ENCODE measurements around the gene ZNF236. TPM values are rescaled to one million over a fixed set of nuclear protein-coding genes. Genes with fewer than 3 reads are reported as not detected.

The ZNF236 gene
- total RNA-seq, 1 donor from 2014 or later = 32.5 TPM

DNA sequence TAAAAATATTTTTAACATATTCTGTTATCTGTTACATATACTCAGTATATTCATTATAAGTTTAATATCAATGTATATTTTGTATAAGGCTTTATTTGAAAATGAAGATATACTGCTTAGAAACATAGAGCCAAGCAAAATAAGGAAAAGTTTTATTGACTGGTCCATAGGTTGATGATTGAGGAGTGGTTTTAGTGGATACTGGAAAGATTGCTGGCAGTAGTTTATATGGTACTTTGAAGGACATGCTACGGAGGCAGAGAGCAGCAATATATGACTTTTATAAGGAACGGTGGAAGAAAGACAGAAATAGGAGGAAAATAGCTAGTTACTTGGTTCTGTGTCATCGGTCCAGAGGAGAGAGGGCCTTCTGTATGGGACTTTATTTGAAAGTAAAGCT, 92.4 kb downstream of the ZNF236 start:
- no peaks in the 10 kb centered on the region for H3K9me3 Mint-ChIP-seq (ENCODE audit: low read depth)
- peaks cover 10% of the 10 kb centered on the region for H3K4me1 Mint-ChIP-seq (ENCODE audit: low read depth)
- H3K27ac Mint-ChIP-seq = no peak overlapping the region
- H3K4me3 Mint-ChIP-seq (ENCODE audit: low read depth) = no peak overlapping the region
- H3K36me3 Mint-ChIP-seq (ENCODE audit: insufficient read depth) = peaks cover 12% of the 10 kb centered on the region
- no peak for TF ChIP-seq CTCF (IDR thresholded peaks at IDR 0.05; ENCODE audit: unreplicated experiment)
- DNase-seq (ENCODE audit: low spot score, unreplicated experiment) = no peak
- H3K27me3 Mint-ChIP-seq = no peaks in the 10 kb centered on the region

DNA sequence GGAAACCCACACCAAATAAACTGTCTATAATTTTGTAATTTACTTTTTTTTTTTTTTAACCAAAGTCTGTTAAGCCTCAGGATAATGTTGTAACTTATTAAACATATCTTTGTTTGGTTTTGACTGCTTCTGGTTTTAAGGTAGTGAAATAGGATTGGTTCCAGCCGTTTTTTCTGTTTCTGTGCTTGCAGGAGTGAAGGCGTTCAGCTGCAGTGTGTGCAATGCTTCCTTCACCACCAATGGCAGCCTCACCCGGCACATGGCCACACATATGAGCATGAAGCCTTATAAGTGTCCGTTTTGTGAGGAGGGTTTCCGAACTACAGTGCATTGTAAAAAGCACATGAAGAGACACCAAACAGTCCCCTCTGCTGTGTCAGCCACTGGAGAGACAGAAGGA, 93.1 kb downstream of the ZNF236 start:
- no peaks in the 10 kb centered on the region for H3K27me3 Mint-ChIP-seq
- peaks cover 14% of the 10 kb centered on the region for H3K36me3 Mint-ChIP-seq (ENCODE audit: insufficient read depth)
- DNase-seq (ENCODE audit: low spot score, unreplicated experiment) = no peak
- TF ChIP-seq CTCF (IDR thresholded peaks at IDR 0.05; ENCODE audit: unreplicated experiment) = no peak
- H3K27ac Mint-ChIP-seq = no peak overlapping the region
- H3K4me1 Mint-ChIP-seq (ENCODE audit: low read depth) = peaks cover 10% of the 10 kb centered on the region
- no peaks in the 10 kb centered on the region for H3K9me3 Mint-ChIP-seq (ENCODE audit: low read depth)
- no peak overlapping the region for H3K4me3 Mint-ChIP-seq (ENCODE audit: low read depth)

DNA sequence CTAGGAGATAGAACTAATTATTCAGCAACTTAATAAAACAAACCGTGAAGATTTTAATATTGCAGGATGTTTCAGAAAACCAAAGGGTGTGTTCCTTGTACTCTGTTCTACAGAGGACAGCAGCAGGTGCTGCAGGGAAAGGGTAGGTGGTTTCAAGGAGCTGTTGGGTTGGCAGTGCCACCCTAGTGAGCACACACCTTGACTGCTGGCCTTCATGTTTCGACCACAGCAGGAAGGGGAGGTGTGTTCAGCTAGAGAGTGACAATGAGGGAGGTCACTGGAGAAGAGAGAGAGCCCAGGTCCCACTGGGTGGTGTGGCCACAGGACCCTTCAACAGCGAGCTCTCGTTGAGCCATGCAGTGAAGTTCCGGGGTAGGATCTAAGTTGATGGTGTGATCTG, 98.6 kb downstream of the ZNF236 start:
- H3K27me3 Mint-ChIP-seq = no peaks in the 10 kb centered on the region
- peaks cover 28% of the 10 kb centered on the region for H3K36me3 Mint-ChIP-seq (ENCODE audit: insufficient read depth)
- TF ChIP-seq CTCF (IDR thresholded peaks at IDR 0.05; ENCODE audit: unreplicated experiment) = no peak
- no peak for DNase-seq (ENCODE audit: low spot score, unreplicated experiment)
- no peaks in the 10 kb centered on the region for H3K4me1 Mint-ChIP-seq (ENCODE audit: low read depth)
- no peak overlapping the region for H3K4me3 Mint-ChIP-seq (ENCODE audit: low read depth)
- no peaks in the 10 kb centered on the region for H3K9me3 Mint-ChIP-seq (ENCODE audit: low read depth)
- H3K27ac Mint-ChIP-seq = no peak overlapping the region

DNA sequence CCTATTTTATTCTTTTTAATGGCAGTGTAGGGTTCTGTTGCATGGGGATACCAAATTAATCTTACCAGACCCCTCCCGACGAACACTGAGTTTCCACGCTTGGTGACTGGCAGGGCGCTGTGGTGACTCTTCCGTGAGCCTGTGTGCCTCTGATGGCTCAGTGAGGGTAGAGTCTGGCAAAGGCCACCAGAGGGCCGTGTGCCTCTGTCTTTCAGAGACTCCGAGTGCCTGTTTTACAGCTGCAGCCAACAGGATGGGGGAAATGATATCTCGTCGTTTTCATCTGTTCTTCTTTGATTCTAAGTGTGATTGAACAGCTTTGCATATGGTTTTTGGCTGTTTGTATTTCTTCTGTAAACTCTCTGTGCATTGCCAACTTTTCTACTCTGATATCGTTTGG, 99.8 kb downstream of the ZNF236 start:
- Mint-ChIP-seq H3K27ac (peak overlapping the region; percentile 43), H3K4me3 (ENCODE audit: low read depth) (no peak overlapping the region), H3K9me3 (ENCODE audit: low read depth) (no peaks in the 10 kb centered on the region), H3K4me1 (ENCODE audit: low read depth) (no peaks in the 10 kb centered on the region), H3K36me3 (ENCODE audit: insufficient read depth) (peaks cover 27% of the 10 kb centered on the region), H3K27me3 (no peaks in the 10 kb centered on the region)
- TF ChIP-seq CTCF (IDR thresholded peaks at IDR 0.05; ENCODE audit: unreplicated experiment) = peak; percentile 65
- no peak for DNase-seq (ENCODE audit: low spot score, unreplicated experiment)

DNA sequence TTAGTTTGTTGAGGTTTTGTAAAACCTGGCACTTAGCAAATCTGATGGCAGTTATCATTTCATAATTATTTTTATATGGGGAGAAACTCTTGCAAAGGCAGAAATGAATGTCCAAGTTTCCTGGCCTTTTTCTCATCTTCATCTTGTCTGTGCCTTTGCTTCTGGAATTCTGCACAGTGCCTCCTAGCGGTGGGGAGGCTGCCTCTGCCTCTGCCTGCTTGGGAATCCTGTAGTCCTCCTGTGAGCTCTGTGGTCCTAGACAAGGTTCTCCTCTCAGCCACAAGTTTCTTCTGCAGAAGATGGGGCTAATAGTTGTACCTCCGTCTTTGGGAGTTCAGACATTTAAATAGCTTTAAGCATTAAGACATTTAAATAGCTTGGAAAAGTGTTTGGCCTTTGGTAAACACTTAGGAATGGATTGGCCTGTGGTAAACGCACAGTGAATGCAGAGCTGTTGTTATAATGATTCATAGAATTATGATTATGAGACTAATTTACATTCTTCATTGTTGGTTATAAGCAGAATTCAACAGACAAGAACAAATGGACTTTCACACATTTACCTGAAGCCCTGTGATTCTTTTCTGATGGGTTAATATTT, 101.2 kb downstream of the ZNF236 start:
- Mint-ChIP-seq H3K36me3 (ENCODE audit: insufficient read depth) (peaks cover 23% of the 10 kb centered on the region), H3K9me3 (ENCODE audit: low read depth) (no peaks in the 10 kb centered on the region)
- TF ChIP-seq CTCF (IDR thresholded peaks at IDR 0.05; ENCODE audit: unreplicated experiment) = peak; percentile 57

More for the DNA sequence above, 101.2 kb downstream of the ZNF236 start:
- Mint-ChIP-seq H3K4me1 (ENCODE audit: low read depth) (no peaks in the 10 kb centered on the region), H3K27ac (no peak overlapping the region), H3K27me3 (no peaks in the 10 kb centered on the region), H3K4me3 (ENCODE audit: low read depth) (no peak overlapping the region)
- DNase-seq (ENCODE audit: low spot score, unreplicated experiment) = no peak

Data from progenitor cell of endocrine pancreas (in vitro differentiated cells).